ENCODE measurements around the gene AVPI1.

AVPI1 gene

DNA sequence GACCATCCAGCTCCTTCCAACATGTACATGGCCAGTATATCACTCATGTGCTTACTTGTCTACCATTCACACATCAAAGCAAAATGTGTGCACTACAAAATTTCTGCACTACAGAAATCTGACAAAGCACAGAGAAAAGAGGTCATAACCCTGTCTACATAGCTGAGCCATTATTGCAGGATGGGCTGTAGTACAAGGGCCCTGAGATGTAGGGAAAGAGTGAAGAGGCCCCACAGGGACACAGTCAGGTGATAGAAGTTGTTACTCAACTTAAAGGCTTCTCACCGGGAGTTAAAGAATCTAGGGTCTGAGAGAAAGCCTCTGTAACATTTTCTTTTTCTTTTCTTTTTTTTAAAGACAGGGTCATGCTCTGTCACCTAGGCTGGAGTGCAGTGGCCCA, 17.5 kb downstream of the AVPI1 start:
- no peaks in the 10 kb centered on the region for H3K27me3 ChIP-seq (ENCODE audit: low read length)
- no peak overlapping the region for H2AFZ ChIP-seq (ENCODE audit: low read depth, low read length, severe bottlenecking)
- H3K79me2 ChIP-seq (ENCODE audit: insufficient read depth, low read length) = no peaks in the 10 kb centered on the region
- no peak overlapping the region for H3K27ac ChIP-seq (ENCODE audit: low read depth, low read length)
- H3K4me3 ChIP-seq (ENCODE audit: insufficient read depth, low read length, poor library complexity, severe bottlenecking) = no peak overlapping the region
- TF ChIP-seq, protein P1, sequence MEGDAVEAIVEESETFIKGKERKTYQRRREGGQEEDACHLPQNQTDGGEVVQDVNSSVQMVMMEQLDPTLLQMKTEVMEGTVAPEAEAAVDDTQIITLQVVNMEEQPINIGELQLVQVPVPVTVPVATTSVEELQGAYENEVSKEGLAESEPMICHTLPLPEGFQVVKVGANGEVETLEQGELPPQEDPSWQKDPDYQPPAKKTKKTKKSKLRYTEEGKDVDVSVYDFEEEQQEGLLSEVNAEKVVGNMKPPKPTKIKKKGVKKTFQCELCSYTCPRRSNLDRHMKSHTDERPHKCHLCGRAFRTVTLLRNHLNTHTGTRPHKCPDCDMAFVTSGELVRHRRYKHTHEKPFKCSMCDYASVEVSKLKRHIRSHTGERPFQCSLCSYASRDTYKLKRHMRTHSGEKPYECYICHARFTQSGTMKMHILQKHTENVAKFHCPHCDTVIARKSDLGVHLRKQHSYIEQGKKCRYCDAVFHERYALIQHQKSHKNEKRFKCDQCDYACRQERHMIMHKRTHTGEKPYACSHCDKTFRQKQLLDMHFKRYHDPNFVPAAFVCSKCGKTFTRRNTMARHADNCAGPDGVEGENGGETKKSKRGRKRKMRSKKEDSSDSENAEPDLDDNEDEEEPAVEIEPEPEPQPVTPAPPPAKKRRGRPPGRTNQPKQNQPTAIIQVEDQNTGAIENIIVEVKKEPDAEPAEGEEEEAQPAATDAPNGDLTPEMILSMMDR (IDR thresholded peaks at IDR 0.05; ENCODE audit: insufficient read depth, low read length, poor library complexity, severe bottlenecking) = no peak
- no peak for TF ChIP-seq EZH2phosphoT487 (conservative IDR thresholded peaks at IDR 0.05; ENCODE audit: low read length)
- no peak overlapping the region for H3K9ac ChIP-seq (ENCODE audit: low read length)
- H3K36me3 ChIP-seq (ENCODE audit: low read length) = peaks cover 3% of the 10 kb centered on the region; the same call in 1 of the 2 replicates
- H3F3A ChIP-seq (ENCODE audit: insufficient read depth) = no peaks in the 10 kb centered on the region
- no peaks in the 10 kb centered on the region for H3K9me3 ChIP-seq (ENCODE audit: insufficient read depth, low read length)
- H4K20me1 ChIP-seq (ENCODE audit: low read depth, low read length) = no peaks in the 10 kb centered on the region
- no peaks in the 10 kb centered on the region for H3K9me2 ChIP-seq (replicated peaks; ENCODE audit: insufficient read depth, low read length)
- no peak overlapping the region for H3K4me2 ChIP-seq (ENCODE audit: low read depth, low read length, poor library complexity, severe bottlenecking)

DNA sequence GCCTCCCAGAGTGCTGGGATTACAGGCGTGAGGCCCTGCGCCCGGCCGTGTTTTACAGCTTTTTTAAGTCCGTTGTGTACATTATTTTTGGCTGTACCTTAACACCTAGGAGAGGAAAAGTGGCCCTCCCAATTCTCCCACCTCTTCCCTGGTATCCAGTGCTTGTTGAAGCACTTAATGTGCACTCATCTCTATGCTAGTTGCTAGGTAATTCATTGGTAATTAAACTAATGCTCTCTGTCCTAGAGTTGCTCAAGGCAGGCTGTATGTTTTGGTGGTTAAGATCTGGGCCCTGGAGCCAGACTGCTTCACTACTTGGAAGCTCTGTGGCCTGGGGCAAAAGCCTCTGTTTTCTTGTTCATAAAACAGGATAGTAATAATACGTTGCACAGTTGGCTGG, 19.6 kb downstream of the AVPI1 start:
- no peak overlapping the region for H3K27ac ChIP-seq (ENCODE audit: low read depth, low read length)
- no peak overlapping the region for H2AFZ ChIP-seq (ENCODE audit: low read depth, low read length, severe bottlenecking)
- no peaks in the 10 kb centered on the region for H3K9me3 ChIP-seq (ENCODE audit: insufficient read depth, low read length)
- no peak overlapping the region for H3K4me2 ChIP-seq (ENCODE audit: low read depth, low read length, poor library complexity, severe bottlenecking)
- no peaks in the 10 kb centered on the region for H4K20me1 ChIP-seq (ENCODE audit: low read depth, low read length)
- H3K9me2 ChIP-seq (replicated peaks; ENCODE audit: insufficient read depth, low read length) = no peaks in the 10 kb centered on the region
- H3K9ac ChIP-seq (ENCODE audit: low read length) = no peak overlapping the region
- H3K4me3 ChIP-seq (ENCODE audit: insufficient read depth, low read length, poor library complexity, severe bottlenecking) = no peak overlapping the region
- peaks cover 3% of the 10 kb centered on the region; the same call in 1 of the 2 replicates for H3K36me3 ChIP-seq (ENCODE audit: low read length)
- no peaks in the 10 kb centered on the region for H3K79me2 ChIP-seq (ENCODE audit: insufficient read depth, low read length)
- TF ChIP-seq, protein P1 (IDR thresholded peaks at IDR 0.05; ENCODE audit: insufficient read depth, low read length, poor library complexity, severe bottlenecking) = no peak
- no peak for TF ChIP-seq EZH2phosphoT487 (conservative IDR thresholded peaks at IDR 0.05; ENCODE audit: low read length)
- H3K27me3 ChIP-seq (ENCODE audit: low read length) = no peaks in the 10 kb centered on the region
- H3F3A ChIP-seq (ENCODE audit: insufficient read depth) = no peaks in the 10 kb centered on the region

DNA sequence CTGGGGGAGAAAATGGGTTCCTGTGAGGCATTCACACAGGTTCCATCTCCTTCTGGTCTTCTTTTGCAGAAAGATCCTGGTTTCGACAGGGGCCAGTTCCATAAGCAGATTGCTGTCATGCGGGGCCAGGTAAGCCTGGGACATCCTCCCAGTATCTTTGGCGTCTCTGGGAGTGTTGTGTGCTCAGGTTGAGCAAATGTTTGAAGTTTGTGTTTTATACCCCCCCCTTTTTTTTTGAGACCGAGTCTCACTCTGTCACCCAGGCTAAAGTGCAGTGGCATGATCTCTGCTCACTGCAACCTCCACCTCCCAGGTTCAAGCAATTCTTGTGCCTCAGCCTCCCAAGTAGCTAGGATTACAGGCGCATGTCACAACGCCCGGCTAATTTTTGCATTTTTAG, 20.0 kb downstream of the AVPI1 start:
- Histone ChIP-seq H3F3A (ENCODE audit: insufficient read depth) (no peaks in the 10 kb centered on the region), H4K20me1 (ENCODE audit: low read depth, low read length) (no peaks in the 10 kb centered on the region), H3K27ac (ENCODE audit: low read depth, low read length) (no peak overlapping the region), H3K4me2 (ENCODE audit: low read depth, low read length, poor library complexity, severe bottlenecking) (no peak overlapping the region), H3K9ac (ENCODE audit: low read length) (no peak overlapping the region), H3K27me3 (ENCODE audit: low read length) (no peaks in the 10 kb centered on the region), H3K79me2 (ENCODE audit: insufficient read depth, low read length) (no peaks in the 10 kb centered on the region), H3K36me3 (ENCODE audit: low read length) (peaks cover 3% of the 10 kb centered on the region; the same call in 1 of the 2 replicates), H3K9me2 (replicated peaks; ENCODE audit: insufficient read depth, low read length) (no peaks in the 10 kb centered on the region), H3K9me3 (ENCODE audit: insufficient read depth, low read length) (no peaks in the 10 kb centered on the region), H3K4me3 (ENCODE audit: insufficient read depth, low read length, poor library complexity, severe bottlenecking) (no peak overlapping the region), H2AFZ (ENCODE audit: low read depth, low read length, severe bottlenecking) (no peak overlapping the region)
- TF ChIP-seq, protein P1 (IDR thresholded peaks at IDR 0.05; ENCODE audit: insufficient read depth, low read length, poor library complexity, severe bottlenecking) = no peak
- TF ChIP-seq EZH2phosphoT487 (conservative IDR thresholded peaks at IDR 0.05; ENCODE audit: low read length) = no peak
